Panc1 (cell line): Measurements from ENCODE around the gene MARK2. TPM values are rescaled to one million over a fixed set of nuclear protein-coding genes. Genes with fewer than 3 reads are reported as not detected.
A peak's percentile ranks its signal among the peaks of the same experiment; 100 is the strongest.

ENCODE experiments used
- ATAC-seq: fragments of 200-7000 bp; cut with Tn5 transposase; 2 replicates; pipeline ENCODE4 v1.9.1; 2020; ENCODE audit warnings: mild to moderate bottlenecking, moderate library complexity
- BruUV-seq: library from RNA; stranded (reverse); fragments of 400-500 nt; replicated peaks from 2 replicates; lab custom pipeline; 2021; lab: Mats Ljungman, UMichigan
- CTCF ChIA-PET: fragments of 300-600 bp; sonication (Branson Sonifier 250); formaldehyde crosslinking; loops from one replicate; lab custom pipeline; 2022; ENCODE audit warnings: antibody characterized with exemption; lab: Charles Lee
- POLR2A ChIA-PET: fragments of 300-600 bp; sonication (Branson Sonifier 250); formaldehyde crosslinking; loops from one replicate; lab custom pipeline; 2022; ENCODE audit warnings: antibody characterized with exemption; lab: Charles Lee
- DNase-seq: peaks from one replicate; pipeline ENCODE4 v3.0.0-alpha.2; 2010; ENCODE audit warnings: low read depth, low spot score
- H3K27ac ChIP-seq: 2 replicates; pipeline ENCODE4 v1.5.1; 2011; ENCODE audit warnings: mild to moderate bottlenecking, low read length, inconsistent platforms
- H3K27me3 ChIP-seq: fragments of 200-500 bp; sonication (Bioruptor generic); 2 replicates; pipeline ENCODE4 v1.6.0; 2014; ENCODE audit warnings: low read length, inconsistent platforms; ENCODE audit not compliant: control insufficient read depth, insufficient read depth
- H3K36me3 ChIP-seq: fragments of 200-500 bp; sonication (Bioruptor generic); 2 replicates; pipeline ENCODE4 v1.5.1; 2014; ENCODE audit warnings: inconsistent platforms, mild to moderate bottlenecking, low read length, moderate library complexity; ENCODE audit not compliant: control insufficient read depth, insufficient read depth
- H3K4me1 ChIP-seq: 2 replicates; pipeline ENCODE4 v1.5.1; 2011; ENCODE audit warnings: inconsistent platforms, mild to moderate bottlenecking, low read length, moderate library complexity; ENCODE audit not compliant: control insufficient read depth, insufficient read depth
- H3K4me3 ChIP-seq, 2 experiments: 2 replicates each; pipeline ENCODE4 v1.5.1; 2011 to 2012; ENCODE audit warnings: low read depth in 2 of 2, low read length in 2 of 2, mild to moderate bottlenecking in 2 of 2, inconsistent platforms in 1 of 2, moderate library complexity in 1 of 2
- H3K9me3 ChIP-seq: fragments of 200-500 bp; sonication (Bioruptor generic); 2 replicates; pipeline ENCODE4 v1.5.1; 2014; ENCODE audit warnings: low read depth, mild to moderate bottlenecking, inconsistent platforms, low read length, moderate library complexity; ENCODE audit not compliant: control insufficient read depth, insufficient read depth
- CTCF ChIP-seq: fragments of 450-650 bp; IDR thresholded peaks from 2 replicates; pipeline ENCODE4 v1.5.1; 2017; ENCODE audit warnings: mild to moderate bottlenecking
- POLR2AphosphoS5 ChIP-seq: IDR thresholded peaks from 2 replicates; pipeline ENCODE4 v1.6.1; 2012; ENCODE audit warnings: mild to moderate bottlenecking, low read depth, low read length, moderate library complexity
- SIN3A ChIP-seq: IDR thresholded peaks from 2 replicates; pipeline ENCODE4 v1.6.1; 2012; ENCODE audit warnings: low read depth, mild to moderate bottlenecking, low read length, moderate library complexity, borderline replicate concordance; ENCODE audit not compliant: insufficient read depth
- TCF7L2 ChIP-seq: IDR thresholded peaks from 2 replicates; pipeline ENCODE4 v1.6.1; 2011; ENCODE audit warnings: mild to moderate bottlenecking, low read depth, low read length, inconsistent platforms
- in situ Hi-C: cut with HindIII; loops from 2 replicates; pipeline ENCODE4 v1.10.0; 2016; ENCODE audit warnings: low sequenced_read_pairs, low pct_unique_long_range_greater_than_20kb
- intact Hi-C: fragments of 100-400 bp; cut with micrococcal nuclease; formaldehyde crosslinking; loops from one replicate; pipeline ENCODE4 v1.10.0; 2022; ENCODE audit not compliant: unreplicated experiment
- total RNA-seq: library from RNA; stranded (reverse); gene quantifications from one replicate; pipeline ENCODE4 v1.2.1, GENCODE V29; 2021; ENCODE audit not compliant: unreplicated experiment
- TF ChIP-seq, protein P1 (sequence below), 2 experiments: IDR thresholded peaks; 2 replicates each; pipeline ENCODE4 v1.6.1; 2011 to 2012; ENCODE audit warnings: low read depth in 2 of 2, control low read depth in 1 of 2, low read length in 1 of 2, mild to moderate bottlenecking in 1 of 2, moderate library complexity in 1 of 2; ENCODE audit not compliant: insufficient read depth in 1 of 2

The MARK2 gene
- total RNA-seq, 1 experiment from 2014 or later = 41.1 TPM

DNA sequence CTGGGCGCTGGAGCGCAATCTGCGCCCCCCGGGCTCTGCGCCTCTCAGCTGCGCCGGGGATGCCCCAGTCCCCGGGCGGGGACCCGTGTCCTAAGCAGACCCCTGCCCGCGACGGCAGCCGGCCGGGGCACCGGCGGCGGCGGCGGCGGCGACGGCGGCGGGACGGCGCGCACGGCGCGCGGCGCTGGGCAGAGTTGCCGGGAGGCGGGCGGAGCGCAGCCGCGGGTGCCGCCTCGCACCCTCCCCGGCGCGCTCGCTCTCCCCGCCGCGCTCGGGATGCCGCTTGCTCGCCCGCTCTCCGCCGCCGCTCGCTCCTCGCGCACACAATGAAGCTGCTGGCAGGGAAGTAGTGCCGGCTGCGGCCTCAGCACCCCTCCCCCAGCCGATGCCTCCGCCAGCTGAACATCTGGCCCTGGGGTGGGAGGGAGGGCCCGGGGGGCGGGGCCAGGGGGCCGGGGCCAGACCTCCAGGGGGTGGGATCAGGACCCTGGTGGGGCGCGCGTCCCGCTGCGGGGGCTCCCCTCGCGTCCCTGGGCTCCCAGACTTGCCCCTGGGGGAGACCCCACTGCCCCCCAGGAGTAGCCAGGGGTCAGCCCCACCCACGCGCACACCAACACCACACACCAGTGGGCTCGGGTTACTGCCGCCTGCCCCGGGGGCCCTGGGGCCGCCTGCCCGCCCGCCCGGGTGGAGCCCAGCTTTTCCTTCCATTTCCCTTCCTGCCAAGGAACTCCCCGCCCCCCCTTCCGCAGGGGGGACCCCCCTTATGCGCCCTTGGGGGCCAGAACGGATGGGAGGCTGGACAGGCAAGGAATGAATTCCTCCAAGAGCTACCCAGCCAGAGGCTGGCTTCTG lies 78.2 kb downstream of the MARK2 start, which contains the start of gene RCOR2:
Gene RCOR2 (minus strand): TSS at position 328 of the 855 bp plus-strand sequence. CDS start 708 bp downstream, outside the sequence.
- TF ChIP-seq SIN3A = no peak
- TF ChIP-seq CTCF = no peak
- TF ChIP-seq TCF7L2 = no peak
- TF ChIP-seq POLR2AphosphoS5 = no peak; the same call in 1 of the 2 replicates
- TF ChIP-seq, protein P1, sequence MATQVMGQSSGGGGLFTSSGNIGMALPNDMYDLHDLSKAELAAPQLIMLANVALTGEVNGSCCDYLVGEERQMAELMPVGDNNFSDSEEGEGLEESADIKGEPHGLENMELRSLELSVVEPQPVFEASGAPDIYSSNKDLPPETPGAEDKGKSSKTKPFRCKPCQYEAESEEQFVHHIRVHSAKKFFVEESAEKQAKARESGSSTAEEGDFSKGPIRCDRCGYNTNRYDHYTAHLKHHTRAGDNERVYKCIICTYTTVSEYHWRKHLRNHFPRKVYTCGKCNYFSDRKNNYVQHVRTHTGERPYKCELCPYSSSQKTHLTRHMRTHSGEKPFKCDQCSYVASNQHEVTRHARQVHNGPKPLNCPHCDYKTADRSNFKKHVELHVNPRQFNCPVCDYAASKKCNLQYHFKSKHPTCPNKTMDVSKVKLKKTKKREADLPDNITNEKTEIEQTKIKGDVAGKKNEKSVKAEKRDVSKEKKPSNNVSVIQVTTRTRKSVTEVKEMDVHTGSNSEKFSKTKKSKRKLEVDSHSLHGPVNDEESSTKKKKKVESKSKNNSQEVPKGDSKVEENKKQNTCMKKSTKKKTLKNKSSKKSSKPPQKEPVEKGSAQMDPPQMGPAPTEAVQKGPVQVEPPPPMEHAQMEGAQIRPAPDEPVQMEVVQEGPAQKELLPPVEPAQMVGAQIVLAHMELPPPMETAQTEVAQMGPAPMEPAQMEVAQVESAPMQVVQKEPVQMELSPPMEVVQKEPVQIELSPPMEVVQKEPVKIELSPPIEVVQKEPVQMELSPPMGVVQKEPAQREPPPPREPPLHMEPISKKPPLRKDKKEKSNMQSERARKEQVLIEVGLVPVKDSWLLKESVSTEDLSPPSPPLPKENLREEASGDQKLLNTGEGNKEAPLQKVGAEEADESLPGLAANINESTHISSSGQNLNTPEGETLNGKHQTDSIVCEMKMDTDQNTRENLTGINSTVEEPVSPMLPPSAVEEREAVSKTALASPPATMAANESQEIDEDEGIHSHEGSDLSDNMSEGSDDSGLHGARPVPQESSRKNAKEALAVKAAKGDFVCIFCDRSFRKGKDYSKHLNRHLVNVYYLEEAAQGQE (IDR thresholded peaks at IDR 0.05; ENCODE audit: insufficient read depth in 1 of 2, low read depth in 2 of 2, low read length in 1 of 2) = no peak
- ChIA-PET POLR2A (interaction anchor here (0.6 kb wide), 1 partner anchor 22 kb away, joined by 3 read pairs; the partner anchor contains the start of gene NAA40), CTCF (interaction anchor here (0.6 to 1.0 kb wide), 3 partner anchors 28 to 271 kb away, joined by 3 to 7 read pairs (median 4); no protein-coding TSS in a partner anchor)
- in situ Hi-C loops (no loop called here), intact Hi-C loops (no loop called here)
- no peaks in the 10 kb centered on the region for H3K9me3 ChIP-seq
- H3K27me3 ChIP-seq = no peaks in the 10 kb centered on the region
- H3K27ac ChIP-seq = peak within 1 kb of the TSS; percentile 89
- H3K4me3 ChIP-seq = peak within 1 kb of the TSS; percentile 51 to 70
- ATAC-seq (peak; percentile 65), DNase-seq (no peak)
- BruUV-seq = no TSS peak
- H3K4me1 ChIP-seq = peaks cover 25% of the 10 kb centered on the region
- H3K36me3 ChIP-seq = no peaks in the 10 kb centered on the region; the same call in 1 of the 2 replicates

DNA sequence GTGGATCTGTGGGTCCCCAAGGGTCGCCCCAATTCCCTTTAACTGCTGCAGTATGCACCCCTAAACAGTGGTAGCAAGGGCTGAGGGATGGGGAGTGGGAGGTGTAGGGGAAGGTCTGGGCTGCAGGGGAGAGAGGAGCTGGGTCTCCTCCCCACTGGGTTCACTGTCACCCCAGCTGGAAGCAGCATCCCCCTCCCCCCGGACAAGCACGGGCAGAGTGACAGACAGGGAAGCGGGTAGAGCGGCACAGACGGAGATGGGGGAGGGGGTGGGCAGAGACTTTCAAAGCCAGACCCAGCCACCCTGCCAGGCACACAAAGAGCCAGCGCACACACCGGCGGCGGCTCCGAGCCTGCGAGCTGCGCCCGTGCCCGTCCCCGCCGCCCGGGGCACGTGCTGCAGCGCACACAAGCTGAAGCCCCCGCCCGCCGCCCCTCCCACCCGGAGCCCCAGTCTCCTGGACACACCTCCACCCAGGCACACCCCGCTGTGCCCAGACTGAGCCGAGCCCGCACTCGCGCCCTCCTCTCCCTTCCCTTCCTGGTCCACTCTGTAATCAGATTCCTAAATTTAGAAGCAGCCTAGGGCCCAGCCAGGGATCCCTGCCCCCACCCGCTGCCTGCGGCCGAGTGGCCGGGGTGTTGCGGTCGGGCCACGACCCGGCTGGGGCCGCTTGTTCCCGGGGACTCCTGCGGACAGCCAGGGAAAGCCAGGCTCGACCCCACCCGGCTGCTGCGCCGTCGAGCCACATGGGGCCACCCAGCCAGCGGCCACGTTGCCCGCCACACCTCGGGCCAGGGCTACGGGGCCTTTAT lies 79.0 kb downstream of the MARK2 start:
- no peaks in the 10 kb centered on the region for H3K27me3 ChIP-seq
- H3K4me3 ChIP-seq = peak overlapping the region; percentile 51 to 70
- 0 out of 2 replicates have a peak, but pooled peaks have one; percentile 24 for TF ChIP-seq SIN3A
- TF ChIP-seq, protein P1 (IDR thresholded peaks at IDR 0.05; ENCODE audit: insufficient read depth in 1 of 2, low read depth in 2 of 2, low read length in 1 of 2) = no peak
- TF ChIP-seq POLR2AphosphoS5 = no peak
- TF ChIP-seq CTCF = no peak
- ChIA-PET CTCF (interaction anchor here (0.5 to 1.0 kb wide), 2 partner anchors 17 to 27 kb away, joined by 5 to 7 read pairs; no protein-coding TSS in a partner anchor), POLR2A (no interaction called here)
- peak overlapping the region; percentile 89 for H3K27ac ChIP-seq
- intact Hi-C loops = no loop called here
- ATAC-seq (peak; percentile 37), DNase-seq (no peak)
- in situ Hi-C loops = no loop called here
- H3K9me3 ChIP-seq = no peaks in the 10 kb centered on the region
- no peaks in the 10 kb centered on the region; the same call in 1 of the 2 replicates for H3K36me3 ChIP-seq
- no TSS peak for BruUV-seq
- peaks cover 25% of the 10 kb centered on the region for H3K4me1 ChIP-seq
